HCT116 (cell line): ENCODE data around the gene STAU1.

Source experiments
- EGR1 ChIP-seq: IDR thresholded peaks from 2 replicates; pipeline ENCODE4 v1.6.1; 2012; ENCODE audit warnings: low read depth
- EZH2 ChIP-seq: fragments of 200-600 bp; sonication (generic); IDR thresholded peaks from 2 replicates; pipeline ENCODE4 v1.6.1; 2017; ENCODE audit warnings: antibody characterized with exemption, mixed run types
- EZH2phosphoT487 ChIP-seq: fragments of 200-600 bp; IDR thresholded peaks from 2 replicates; pipeline ENCODE4 v1.6.1; 2018; ENCODE audit warnings: antibody characterized with exemption, borderline replicate concordance
- FOSL1 ChIP-seq: IDR thresholded peaks from 2 replicates; pipeline ENCODE4 v1.6.1; 2012; ENCODE audit warnings: low read depth
- JUND ChIP-seq: IDR thresholded peaks from 2 replicates; pipeline ENCODE4 v1.6.1; 2012
- POLR2A ChIP-seq: IDR thresholded peaks from 2 replicates; pipeline ENCODE4 v1.7.0; 2011; ENCODE audit warnings: borderline replicate concordance; ENCODE audit not compliant: insufficient read depth, insufficient read length; ENCODE audit errors: extremely low read depth
- POLR2AphosphoS5 ChIP-seq: IDR thresholded peaks from 2 replicates; pipeline ENCODE4 v1.6.1; 2011; ENCODE audit warnings: mild to moderate bottlenecking, low read depth, low read length, moderate library complexity
- SIN3A ChIP-seq: IDR thresholded peaks from 2 replicates; pipeline ENCODE4 v1.6.1; 2012; ENCODE audit warnings: low read depth
- TCF7L2 ChIP-seq: IDR thresholded peaks from 2 replicates; pipeline ENCODE4 v1.7.0; 2011; ENCODE audit warnings: borderline replicate concordance, inconsistent platforms; ENCODE audit not compliant: insufficient read depth, insufficient read length; ENCODE audit errors: extremely low read depth
- YY1 ChIP-seq: IDR thresholded peaks from 2 replicates; pipeline ENCODE4 v1.6.1; 2011; ENCODE audit warnings: low read length, low read depth, moderate library complexity, mild to moderate bottlenecking; ENCODE audit not compliant: insufficient replicate concordance; ENCODE audit errors: extremely low read depth
- ZNF274 ChIP-seq: fragments of 200-500 bp; sonication (Bioruptor generic); IDR thresholded peaks from 2 replicates; pipeline ENCODE4 v1.6.1; 2014; ENCODE audit warnings: mild to moderate bottlenecking, low read depth, low read length, inconsistent platforms
- TF ChIP-seq, protein P1 (sequence below), 3 experiments: fragments of 200-600 bp in 1 of 3; sonication (generic) in 1 of 3; IDR thresholded peaks in 2 of 3; conservative IDR thresholded peaks in 1 of 3; 2 replicates each; pipeline ENCODE4 v1.5.1; 2012 to 2017; ENCODE audit warnings: low read depth in 2 of 3, low read length in 2 of 3, antibody characterized with exemption in 1 of 3, borderline replicate concordance in 1 of 3, control low read depth in 1 of 3, mild to moderate bottlenecking in 1 of 3, mixed read lengths in 1 of 3, mixed run types in 1 of 3, moderate library complexity in 1 of 3; ENCODE audit not compliant: insufficient read depth in 1 of 3
- TF ChIP-seq, protein P2 (sequence below): IDR thresholded peaks from 2 replicates; pipeline ENCODE4 v1.6.1; 2011; ENCODE audit warnings: mild to moderate bottlenecking, low read length, moderate library complexity; ENCODE audit not compliant: insufficient replicate concordance; ENCODE audit errors: extremely low read depth

DNA sequence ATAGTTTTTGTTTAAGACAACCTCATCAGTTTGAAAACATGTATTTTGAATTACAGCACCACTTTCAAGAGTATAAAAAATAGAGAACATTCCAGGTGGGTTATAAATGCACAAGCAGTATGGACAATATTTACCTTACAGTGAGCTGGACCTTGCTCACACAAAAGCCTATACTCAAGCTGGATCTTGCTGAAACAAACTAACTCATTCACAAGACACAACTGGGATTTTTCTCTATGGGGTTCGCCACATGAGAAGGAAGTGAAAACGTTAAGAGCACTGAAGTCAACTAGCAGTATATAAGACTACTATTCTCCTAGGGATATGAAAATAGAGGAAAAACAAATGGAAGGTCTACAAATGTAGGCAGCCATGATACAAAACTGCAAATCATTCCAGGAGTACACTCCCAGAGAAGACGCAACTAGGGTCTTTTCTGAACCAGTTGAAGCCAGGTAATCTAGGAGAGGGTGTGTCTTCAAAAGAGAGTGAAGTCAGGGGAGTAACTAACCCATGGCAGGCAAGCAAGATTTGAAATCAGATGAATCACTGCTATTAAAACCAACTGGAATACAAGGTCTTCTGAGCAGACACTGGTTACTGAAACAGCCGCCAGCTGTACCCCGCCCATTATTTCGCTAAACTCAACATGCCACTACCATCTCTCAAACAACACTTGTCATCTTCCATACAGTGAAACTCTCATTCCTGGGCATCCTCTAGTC lies 26.5 kb downstream of the STAU1 start:
- TF ChIP-seq YY1 (no peak), POLR2AphosphoS5 (no peak), JUND (no peak), TCF7L2 (no peak), EZH2phosphoT487 (no peak), POLR2A (no peak), EZH2 (no peak), FOSL1 (no peak), SIN3A (no peak), ZNF274 (no peak), EGR1 (no peak)
- TF ChIP-seq, protein P1, sequence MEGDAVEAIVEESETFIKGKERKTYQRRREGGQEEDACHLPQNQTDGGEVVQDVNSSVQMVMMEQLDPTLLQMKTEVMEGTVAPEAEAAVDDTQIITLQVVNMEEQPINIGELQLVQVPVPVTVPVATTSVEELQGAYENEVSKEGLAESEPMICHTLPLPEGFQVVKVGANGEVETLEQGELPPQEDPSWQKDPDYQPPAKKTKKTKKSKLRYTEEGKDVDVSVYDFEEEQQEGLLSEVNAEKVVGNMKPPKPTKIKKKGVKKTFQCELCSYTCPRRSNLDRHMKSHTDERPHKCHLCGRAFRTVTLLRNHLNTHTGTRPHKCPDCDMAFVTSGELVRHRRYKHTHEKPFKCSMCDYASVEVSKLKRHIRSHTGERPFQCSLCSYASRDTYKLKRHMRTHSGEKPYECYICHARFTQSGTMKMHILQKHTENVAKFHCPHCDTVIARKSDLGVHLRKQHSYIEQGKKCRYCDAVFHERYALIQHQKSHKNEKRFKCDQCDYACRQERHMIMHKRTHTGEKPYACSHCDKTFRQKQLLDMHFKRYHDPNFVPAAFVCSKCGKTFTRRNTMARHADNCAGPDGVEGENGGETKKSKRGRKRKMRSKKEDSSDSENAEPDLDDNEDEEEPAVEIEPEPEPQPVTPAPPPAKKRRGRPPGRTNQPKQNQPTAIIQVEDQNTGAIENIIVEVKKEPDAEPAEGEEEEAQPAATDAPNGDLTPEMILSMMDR (IDR thresholded peaks at IDR 0.05 in 2 of 3, conservative IDR thresholded peaks at IDR 0.05 in 1 of 3; ENCODE audit: borderline replicate concordance in 1 of 3, insufficient read depth in 1 of 3, low read depth in 2 of 3, low read length in 2 of 3): no peak
- TF ChIP-seq, protein P2, sequence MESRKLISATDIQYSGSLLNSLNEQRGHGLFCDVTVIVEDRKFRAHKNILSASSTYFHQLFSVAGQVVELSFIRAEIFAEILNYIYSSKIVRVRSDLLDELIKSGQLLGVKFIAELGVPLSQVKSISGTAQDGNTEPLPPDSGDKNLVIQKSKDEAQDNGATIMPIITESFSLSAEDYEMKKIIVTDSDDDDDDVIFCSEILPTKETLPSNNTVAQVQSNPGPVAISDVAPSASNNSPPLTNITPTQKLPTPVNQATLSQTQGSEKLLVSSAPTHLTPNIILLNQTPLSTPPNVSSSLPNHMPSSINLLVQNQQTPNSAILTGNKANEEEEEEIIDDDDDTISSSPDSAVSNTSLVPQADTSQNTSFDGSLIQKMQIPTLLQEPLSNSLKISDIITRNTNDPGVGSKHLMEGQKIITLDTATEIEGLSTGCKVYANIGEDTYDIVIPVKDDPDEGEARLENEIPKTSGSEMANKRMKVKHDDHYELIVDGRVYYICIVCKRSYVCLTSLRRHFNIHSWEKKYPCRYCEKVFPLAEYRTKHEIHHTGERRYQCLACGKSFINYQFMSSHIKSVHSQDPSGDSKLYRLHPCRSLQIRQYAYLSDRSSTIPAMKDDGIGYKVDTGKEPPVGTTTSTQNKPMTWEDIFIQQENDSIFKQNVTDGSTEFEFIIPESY: no peak
